GM12873 (cell line): ENCODE results near the gene COX19.

Source experiments
- TF ChIP-seq, protein P1 (sequence below): IDR thresholded peaks from 2 replicates; pipeline ENCODE4 v1.5.1; 2012; ENCODE audit warnings: low read depth, mild to moderate bottlenecking, moderate library complexity, low read length, control low read depth; ENCODE audit not compliant: insufficient read depth; ENCODE audit errors: missing control alignments

The COX19 gene

DNA sequence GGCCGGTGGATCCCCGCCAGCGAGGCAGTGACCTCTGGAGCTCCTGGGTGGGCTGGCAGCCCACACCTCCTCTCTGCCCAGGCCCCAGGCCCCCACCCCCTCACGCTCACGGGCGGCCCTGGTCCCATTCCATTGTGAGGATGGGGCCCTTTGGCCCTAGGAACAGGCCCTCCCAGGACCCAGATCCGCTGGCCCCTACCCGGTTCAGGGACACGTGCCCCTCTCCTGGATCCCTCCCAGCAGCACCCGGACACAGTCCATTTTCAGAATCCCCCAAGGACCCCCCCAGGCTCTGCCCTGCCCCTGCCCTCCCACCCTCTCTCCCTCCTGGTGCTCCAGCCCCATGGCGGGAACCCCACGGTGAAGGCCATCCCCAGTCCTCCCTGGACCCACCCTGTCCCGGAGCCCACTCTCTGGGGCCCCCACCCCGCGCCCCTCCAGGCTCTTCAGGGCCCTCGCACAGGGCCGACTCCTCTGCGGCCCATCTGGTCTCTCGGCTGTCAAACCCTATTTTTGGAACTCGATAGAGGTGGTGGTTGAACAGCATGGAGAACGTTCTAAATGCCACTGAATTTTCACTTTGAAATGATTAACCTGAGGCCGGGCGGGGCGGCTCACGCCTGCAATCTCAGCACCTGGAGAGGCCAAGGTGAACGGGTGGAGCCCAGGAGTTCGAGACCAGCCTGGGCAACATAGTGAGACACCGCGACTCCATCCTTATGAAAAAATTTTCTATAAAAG, 28.9 kb downstream of the COX19 start:
- TF ChIP-seq, protein P1, sequence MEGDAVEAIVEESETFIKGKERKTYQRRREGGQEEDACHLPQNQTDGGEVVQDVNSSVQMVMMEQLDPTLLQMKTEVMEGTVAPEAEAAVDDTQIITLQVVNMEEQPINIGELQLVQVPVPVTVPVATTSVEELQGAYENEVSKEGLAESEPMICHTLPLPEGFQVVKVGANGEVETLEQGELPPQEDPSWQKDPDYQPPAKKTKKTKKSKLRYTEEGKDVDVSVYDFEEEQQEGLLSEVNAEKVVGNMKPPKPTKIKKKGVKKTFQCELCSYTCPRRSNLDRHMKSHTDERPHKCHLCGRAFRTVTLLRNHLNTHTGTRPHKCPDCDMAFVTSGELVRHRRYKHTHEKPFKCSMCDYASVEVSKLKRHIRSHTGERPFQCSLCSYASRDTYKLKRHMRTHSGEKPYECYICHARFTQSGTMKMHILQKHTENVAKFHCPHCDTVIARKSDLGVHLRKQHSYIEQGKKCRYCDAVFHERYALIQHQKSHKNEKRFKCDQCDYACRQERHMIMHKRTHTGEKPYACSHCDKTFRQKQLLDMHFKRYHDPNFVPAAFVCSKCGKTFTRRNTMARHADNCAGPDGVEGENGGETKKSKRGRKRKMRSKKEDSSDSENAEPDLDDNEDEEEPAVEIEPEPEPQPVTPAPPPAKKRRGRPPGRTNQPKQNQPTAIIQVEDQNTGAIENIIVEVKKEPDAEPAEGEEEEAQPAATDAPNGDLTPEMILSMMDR, result no peak

DNA sequence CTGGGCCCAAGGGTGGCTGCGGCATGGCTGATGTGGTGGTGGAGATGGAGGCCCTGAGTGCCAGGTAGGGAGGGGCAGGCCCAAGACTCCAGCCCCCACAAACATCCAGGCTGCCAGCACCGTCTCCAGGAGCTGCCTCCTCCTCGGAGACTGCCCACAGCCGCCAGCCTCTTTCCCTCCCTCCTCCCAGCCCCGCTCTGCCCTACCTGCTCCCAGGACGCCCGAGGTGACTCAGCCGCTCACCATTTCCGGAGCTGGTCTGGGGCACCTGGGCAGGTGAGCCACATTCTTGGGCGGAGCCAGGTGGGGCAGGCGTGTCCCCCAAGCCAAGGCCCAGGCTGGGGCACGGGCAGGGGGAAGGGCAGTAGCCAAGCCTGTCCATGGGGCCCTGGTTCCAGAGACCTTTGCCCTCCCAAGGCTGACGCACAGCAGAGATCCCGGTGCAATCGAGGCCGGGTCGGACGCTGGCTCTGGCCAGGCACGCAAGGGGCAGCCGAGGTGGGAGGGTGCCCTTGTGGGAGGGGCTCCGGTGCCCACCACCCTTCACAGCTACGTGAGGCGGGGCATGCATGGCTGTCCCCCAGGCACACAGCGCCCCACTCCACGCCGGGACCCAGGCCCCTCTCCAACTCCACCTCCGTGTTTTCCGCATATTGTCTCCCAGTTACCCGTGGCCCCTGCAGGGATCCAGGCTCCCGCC, 29.6 kb downstream of the COX19 start:
- TF ChIP-seq, protein P1, result no peak

DNA sequence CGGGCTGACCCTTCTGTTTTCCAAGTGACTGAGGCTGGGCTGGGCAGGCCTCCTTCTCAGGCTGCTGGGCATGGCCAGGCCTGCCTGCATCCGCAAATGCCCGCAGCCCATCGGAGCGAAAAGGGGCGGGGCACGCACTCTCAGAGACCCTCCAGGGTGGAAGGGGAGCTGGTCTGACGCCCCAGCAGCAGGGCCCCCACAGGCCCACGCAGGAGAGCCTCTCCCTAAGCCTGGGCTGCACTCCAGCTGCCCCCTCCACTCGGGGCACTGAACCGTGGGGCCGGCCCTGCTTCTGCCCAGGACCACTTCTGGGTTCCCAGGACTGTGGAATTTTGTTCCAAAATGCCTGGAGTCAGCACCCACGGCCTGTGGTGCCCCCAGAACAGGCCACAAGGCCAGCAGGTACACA, 30.2 kb downstream of the COX19 start:
- TF ChIP-seq, protein P1, result no peak

DNA sequence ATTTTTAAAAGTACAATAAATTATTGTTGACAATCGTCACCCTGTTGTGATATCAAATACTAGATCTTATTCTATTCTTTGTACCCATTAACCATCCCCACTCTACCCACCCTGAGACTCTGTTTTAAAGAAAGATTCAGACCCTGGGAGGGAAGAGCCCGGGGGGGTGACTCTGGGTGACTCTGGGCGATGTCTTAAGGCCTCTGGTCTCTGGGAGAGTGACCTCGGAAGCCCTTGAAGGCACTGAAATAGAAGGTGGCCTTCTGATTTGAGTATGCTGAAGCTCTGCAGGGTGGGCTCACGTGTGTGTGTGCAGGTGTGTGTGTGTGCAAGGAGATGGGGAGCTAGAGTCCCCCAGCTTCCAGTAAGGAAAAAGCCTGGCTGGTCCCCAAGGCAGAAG, 30.6 kb downstream of the COX19 start:
- TF ChIP-seq, protein P1, result no peak

DNA sequence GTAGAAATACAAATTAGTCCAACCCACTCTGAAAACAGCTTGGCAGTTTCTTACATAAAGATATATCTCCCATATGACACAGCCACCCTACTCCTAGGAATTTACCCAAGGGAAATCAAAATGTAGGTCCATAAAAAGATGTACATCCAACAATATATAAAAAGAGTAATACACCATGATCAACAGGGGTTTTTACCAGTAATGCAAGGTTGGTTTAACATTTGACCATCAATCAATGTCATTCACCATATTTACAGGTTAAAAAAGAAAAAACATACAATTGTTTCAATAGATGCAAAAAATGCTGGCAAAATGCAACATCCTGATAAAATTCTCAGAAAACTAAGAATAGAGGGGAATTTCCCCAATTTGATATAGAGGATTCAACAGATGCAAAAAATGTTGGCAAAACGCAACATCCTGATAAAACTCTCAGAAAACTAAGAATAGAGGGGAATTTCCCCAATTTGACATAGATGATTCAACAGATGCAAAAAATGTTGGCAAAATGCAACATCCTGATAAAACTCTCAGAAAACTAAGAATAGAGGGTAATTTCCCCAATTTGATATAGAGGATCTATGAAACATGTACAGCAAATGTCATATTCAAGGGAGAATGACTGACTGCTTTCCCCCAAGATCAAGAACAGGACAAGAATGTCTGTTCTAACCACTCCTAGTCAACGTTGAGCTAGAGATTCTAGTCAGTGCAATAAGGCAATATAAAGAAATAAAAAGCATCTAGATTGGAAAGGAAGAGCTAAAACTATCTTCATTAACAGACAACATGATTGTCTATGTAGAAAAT, 34.5 kb downstream of the COX19 start:
- TF ChIP-seq, protein P1, result no peak

DNA sequence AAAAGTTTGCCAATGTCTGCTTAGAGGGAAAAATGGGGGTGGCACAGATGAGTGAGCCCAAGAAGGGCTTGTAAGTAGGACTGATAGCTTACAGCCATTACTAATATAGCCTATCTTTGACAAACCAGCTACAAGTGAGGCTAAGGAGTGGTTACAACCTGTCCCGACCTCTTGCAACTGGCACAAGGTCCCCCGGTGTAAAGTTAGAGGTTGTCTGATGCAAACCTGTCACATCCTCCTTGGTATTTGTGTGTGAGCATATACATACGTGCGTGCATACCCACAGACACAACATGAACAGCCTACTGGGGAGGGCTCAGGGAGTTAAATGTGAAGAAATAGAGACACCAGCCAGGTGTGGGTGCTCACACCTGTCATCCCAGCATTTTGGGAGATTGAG, 35.5 kb downstream of the COX19 start:
- TF ChIP-seq, protein P1, result no peak
